Activated naive CD4-positive, alpha-beta T cell treated with anti-CD3 and anti-CD28 coated beads, Interleukin-2, amount 10 ng/mL, durations not matched to agents 7 days and 5 days (primary cell): ENCODE data around the gene TFPI.

Source experiments
- CTCF ChIA-PET: fragments of 350-600 bp; sonication (Branson Sonifier 250); formaldehyde crosslinking; loops from one replicate; lab custom pipeline; 2021; ENCODE audit warnings: antibody characterized with exemption; lab: Charles Lee
- DNase-seq: peaks from one replicate; pipeline ENCODE4 v3.0.0-alpha.2; 2020
- H3K27ac Mint-ChIP-seq: one replicate; pipeline ENCODE4 v1.8.0; 2021; ENCODE audit warnings: mild to moderate bottlenecking, moderate library complexity, mixed read lengths
- H3K27me3 Mint-ChIP-seq: one replicate; pipeline ENCODE4 v1.8.0; 2021; ENCODE audit warnings: mild to moderate bottlenecking, mixed read lengths
- H3K36me3 Mint-ChIP-seq: one replicate; pipeline ENCODE4 v1.8.0; 2021; ENCODE audit warnings: mixed read lengths
- H3K4me1 Mint-ChIP-seq: one replicate; pipeline ENCODE4 v1.8.0; 2021; ENCODE audit warnings: mixed read lengths
- H3K4me3 Mint-ChIP-seq: one replicate; pipeline ENCODE4 v1.8.0; 2021; ENCODE audit warnings: mild to moderate bottlenecking, moderate library complexity, mixed read lengths
- H3K9me3 Mint-ChIP-seq: one replicate; pipeline ENCODE4 v1.8.0; 2021; ENCODE audit warnings: mixed read lengths

The TFPI gene

DNA sequence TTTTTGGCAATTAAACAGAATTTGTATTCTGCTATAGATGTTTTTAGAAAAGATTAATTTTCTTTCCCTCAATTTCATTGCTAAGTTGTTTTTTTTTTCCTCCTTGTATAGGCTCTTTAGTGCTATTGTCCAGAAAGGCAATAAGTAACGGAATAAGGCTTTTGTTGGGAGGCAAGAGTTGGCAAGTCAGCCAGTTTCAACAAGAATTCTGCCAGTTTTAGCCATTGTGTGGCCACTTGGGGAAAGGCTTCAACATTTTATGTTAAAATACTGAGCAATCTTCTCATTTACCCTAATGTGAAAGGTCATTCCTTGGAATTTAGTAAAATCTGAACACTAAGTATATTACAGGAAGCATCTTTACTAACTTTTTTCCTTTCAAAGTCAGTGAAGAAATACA is 115.8 kb downstream of the TFPI start:
- H3K9me3 Mint-ChIP-seq: no peaks in the 10 kb centered on the region
- no peaks in the 10 kb centered on the region for H3K36me3 Mint-ChIP-seq
- CTCF ChIA-PET: no interaction called here
- no peak overlapping the region for H3K4me3 Mint-ChIP-seq
- no peak for DNase-seq
- H3K27ac Mint-ChIP-seq: no peak overlapping the region
- no peaks in the 10 kb centered on the region for H3K27me3 Mint-ChIP-seq
- no peaks in the 10 kb centered on the region for H3K4me1 Mint-ChIP-seq

DNA sequence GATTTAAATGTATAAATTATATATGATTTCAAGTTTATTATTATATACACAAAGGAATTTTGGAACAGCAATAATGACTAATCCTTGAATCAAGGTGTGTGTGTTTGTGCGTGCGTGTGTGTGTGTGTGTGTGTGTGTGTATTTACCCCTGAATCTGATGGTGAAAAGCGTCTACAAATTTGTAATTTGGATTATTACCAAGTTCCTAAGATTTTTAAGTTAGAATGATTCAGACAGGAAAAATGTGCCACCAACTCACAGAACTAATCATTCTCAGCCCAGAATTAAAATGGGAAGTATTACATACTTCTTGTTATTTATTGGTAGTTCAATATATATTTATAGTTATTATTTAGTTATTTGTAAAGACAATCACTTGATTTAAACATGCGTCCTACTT is 118.5 kb downstream of the TFPI start:
- Mint-ChIP-seq H3K4me1 (no peaks in the 10 kb centered on the region), H3K36me3 (no peaks in the 10 kb centered on the region), H3K27me3 (no peaks in the 10 kb centered on the region), H3K4me3 (no peak overlapping the region), H3K9me3 (no peaks in the 10 kb centered on the region), H3K27ac (no peak overlapping the region)
- CTCF ChIA-PET: no interaction called here
- DNase-seq: no peak

DNA sequence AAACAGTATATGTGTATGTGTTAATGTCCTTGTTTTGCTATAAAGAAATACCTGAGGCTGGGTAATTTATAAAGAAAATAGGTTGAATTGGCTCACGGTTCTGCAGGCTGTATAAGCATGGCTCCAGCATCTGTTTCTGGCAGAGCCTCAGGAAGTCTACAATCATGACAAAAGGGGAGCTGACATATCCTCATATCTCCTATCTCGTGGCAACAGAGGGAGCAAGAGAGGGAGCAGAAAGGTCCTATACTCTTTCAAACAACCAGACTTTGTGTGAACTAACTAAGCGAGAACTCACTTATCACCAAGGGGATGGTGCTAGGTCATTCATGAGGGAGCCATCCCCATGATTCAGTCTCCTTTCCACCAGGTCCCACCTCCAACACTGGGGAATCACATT is 119.2 kb downstream of the TFPI start:
- Mint-ChIP-seq H3K4me1 (no peaks in the 10 kb centered on the region), H3K4me3 (no peak overlapping the region), H3K36me3 (no peaks in the 10 kb centered on the region), H3K27me3 (no peaks in the 10 kb centered on the region), H3K9me3 (no peaks in the 10 kb centered on the region), H3K27ac (no peak overlapping the region)
- DNase-seq: no peak
- CTCF ChIA-PET: no interaction called here

DNA sequence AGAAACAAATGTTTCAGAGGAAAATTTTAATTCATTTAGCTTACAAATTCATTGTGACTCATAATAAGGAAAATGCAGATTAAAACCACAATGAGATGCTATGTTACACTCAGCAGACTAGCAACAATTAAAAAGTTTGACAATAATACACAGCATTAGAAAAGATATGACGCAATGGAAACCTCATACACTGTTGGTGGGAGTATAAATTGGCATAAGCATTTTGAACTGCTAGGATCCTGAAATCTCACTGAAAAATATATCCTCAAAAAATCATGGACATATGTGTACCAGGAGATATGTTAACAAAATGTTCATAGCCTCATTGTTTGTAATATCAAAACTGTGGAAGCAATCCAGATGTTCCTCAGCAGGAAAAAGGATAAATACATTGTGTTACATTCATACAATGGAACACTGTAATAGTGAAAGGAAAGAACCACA is 119.9 kb downstream of the TFPI start:
- H3K9me3 Mint-ChIP-seq: no peaks in the 10 kb centered on the region
- no peak overlapping the region for H3K4me3 Mint-ChIP-seq
- H3K27me3 Mint-ChIP-seq: no peaks in the 10 kb centered on the region
- H3K27ac Mint-ChIP-seq: no peak overlapping the region
- CTCF ChIA-PET: no interaction called here
- no peak for DNase-seq
- H3K36me3 Mint-ChIP-seq: no peaks in the 10 kb centered on the region
- no peaks in the 10 kb centered on the region for H3K4me1 Mint-ChIP-seq

DNA sequence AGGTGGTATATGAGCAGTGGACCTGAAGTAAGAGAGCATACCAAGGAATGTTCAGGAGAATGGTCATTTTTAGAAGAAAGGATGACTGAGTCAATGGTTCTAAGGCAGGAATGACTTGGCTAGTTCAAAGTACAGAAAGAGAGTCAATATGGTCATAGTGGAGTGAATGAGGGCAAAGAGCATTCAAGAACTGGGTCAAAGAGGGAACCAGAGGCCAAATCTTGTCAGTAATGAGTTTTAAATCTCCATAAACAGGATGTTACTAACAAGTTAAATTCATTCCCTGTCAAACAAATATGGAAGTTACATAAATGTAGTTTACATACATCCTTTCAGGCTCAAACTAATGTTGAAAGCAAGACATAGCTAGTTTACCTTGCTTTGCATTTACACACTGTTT is 122.3 kb downstream of the TFPI start:
- DNase-seq: no peak
- CTCF ChIA-PET: interaction anchor here (0.7 kb wide), 1 partner anchor 473 kb away, joined by 3 read pairs; no protein-coding TSS in a partner anchor
- no peaks in the 10 kb centered on the region for H3K27me3 Mint-ChIP-seq

DNA sequence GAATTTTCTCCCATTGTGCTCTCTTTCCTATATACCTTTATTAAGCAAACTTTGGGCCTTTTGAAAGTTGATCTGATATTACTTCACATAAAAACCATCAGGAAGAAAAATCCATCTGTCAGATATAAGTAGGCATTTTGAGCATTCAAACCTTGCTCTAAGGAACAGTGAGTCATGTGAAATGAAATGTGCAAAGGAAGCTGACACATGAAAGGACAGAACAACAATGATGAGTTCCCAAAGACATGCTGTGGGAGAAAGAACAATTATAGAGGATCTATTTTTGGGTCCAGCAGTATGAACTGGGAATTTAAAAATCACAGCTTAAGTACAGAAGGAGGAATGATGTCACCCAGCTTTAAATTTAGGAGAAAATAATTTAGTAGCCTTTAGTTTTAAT is 124.2 kb downstream of the TFPI start:
- DNase-seq: no peak
- no peak overlapping the region for H3K27ac Mint-ChIP-seq
- H3K4me3 Mint-ChIP-seq: no peak overlapping the region
- H3K9me3 Mint-ChIP-seq: no peaks in the 10 kb centered on the region
- no peaks in the 10 kb centered on the region for H3K36me3 Mint-ChIP-seq
- H3K4me1 Mint-ChIP-seq: no peaks in the 10 kb centered on the region
- no peaks in the 10 kb centered on the region for H3K27me3 Mint-ChIP-seq
- CTCF ChIA-PET: no interaction called here

More for the DNA sequence above, 122.3 kb downstream of the TFPI start:
- Mint-ChIP-seq H3K4me1 (no peaks in the 10 kb centered on the region), H3K36me3 (no peaks in the 10 kb centered on the region), H3K9me3 (no peaks in the 10 kb centered on the region), H3K27ac (no peak overlapping the region), H3K4me3 (no peak overlapping the region)

DNA sequence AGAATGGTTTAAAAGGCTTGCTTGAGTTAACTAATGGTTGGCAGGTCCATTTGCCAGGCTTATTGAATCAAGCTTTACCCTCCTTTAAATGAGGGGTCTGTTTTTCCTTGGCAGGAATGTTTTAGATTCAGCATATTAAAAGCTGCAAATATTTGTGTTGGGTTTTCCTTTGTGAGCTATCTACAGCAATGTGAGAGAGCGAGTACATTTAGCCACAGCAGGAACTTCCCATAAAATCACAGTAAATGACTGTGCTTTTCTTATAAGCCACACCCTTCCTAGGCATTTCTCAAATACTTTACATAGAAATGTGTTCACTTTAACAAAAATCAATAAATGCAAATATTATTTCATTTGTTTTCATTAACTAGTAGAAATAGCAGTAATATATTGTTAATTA is 130.1 kb downstream of the TFPI start:
- CTCF ChIA-PET: no interaction called here
- Mint-ChIP-seq H3K27ac (no peak overlapping the region), H3K4me1 (no peaks in the 10 kb centered on the region), H3K4me3 (no peak overlapping the region), H3K36me3 (no peaks in the 10 kb centered on the region), H3K9me3 (no peaks in the 10 kb centered on the region), H3K27me3 (no peaks in the 10 kb centered on the region)
- no peak for DNase-seq

DNA sequence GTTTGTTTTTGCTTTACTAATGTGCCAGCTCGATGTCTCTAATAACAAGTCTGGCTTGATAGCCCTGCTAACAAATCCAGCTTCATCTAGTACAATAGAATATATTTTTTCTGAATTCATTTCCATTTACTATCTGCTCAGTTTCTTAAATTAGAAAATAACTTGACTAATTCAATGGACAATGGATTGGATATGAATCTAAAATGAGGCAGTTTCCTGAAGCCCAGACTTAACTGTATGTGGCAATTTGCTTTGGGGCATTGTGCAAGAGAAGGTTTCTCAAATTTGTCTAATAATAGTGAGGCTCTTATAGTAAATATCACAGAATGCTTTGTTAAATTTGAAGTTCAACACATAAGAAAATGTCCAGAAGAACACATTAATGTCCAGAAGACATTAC is 132.0 kb downstream of the TFPI start:
- no peaks in the 10 kb centered on the region for H3K4me1 Mint-ChIP-seq
- H3K36me3 Mint-ChIP-seq: no peaks in the 10 kb centered on the region
- no peaks in the 10 kb centered on the region for H3K27me3 Mint-ChIP-seq
- no peaks in the 10 kb centered on the region for H3K9me3 Mint-ChIP-seq
- no peak overlapping the region for H3K27ac Mint-ChIP-seq
- no peak overlapping the region for H3K4me3 Mint-ChIP-seq
- CTCF ChIA-PET: no interaction called here
- DNase-seq: no peak

DNA sequence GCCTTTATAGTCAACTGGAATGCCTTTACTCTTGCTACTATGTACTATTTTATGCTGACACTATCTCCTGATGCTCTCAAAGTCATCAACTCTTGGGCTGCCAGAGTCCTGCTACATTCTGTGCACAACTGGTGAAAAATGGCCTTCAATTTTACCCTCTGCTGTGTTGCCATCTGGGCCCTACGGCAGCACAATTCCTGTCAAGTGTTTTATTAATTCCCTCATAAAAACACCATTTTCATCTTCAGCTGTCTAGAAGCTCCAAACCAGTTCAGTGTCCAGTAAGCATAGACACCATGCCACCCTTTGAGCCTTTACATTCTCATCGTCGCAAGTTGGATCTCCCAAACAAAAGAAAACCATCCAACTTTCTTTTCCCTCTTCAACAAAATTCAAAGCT is 132.7 kb downstream of the TFPI start:
- Mint-ChIP-seq H3K4me1 (no peaks in the 10 kb centered on the region), H3K27ac (no peak overlapping the region), H3K4me3 (no peak overlapping the region), H3K36me3 (no peaks in the 10 kb centered on the region), H3K27me3 (no peaks in the 10 kb centered on the region), H3K9me3 (no peaks in the 10 kb centered on the region)
- no peak for DNase-seq
- CTCF ChIA-PET: no interaction called here

DNA sequence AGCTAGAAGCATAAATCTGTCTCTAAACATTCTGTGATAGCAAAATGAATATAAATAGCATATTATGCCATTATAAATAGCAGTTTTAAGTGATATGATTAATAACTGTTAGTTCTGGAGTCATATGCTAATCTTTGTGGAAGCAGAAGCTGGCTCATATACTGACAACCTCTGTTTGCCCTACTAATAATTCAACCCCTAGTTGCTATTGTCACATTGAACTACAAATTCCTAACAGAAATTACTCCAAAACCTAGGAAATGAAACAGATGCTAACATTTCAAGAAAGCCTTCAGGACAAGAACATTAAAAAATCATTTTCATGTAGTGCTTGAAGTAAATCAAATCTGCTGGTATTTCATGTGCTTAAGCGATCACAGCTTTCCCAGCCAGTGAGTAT is 134.4 kb downstream of the TFPI start:
- CTCF ChIA-PET: no interaction called here
- DNase-seq: no peak
- Mint-ChIP-seq H3K27me3 (no peaks in the 10 kb centered on the region), H3K4me3 (no peak overlapping the region), H3K27ac (no peak overlapping the region), H3K36me3 (no peaks in the 10 kb centered on the region), H3K4me1 (no peaks in the 10 kb centered on the region), H3K9me3 (no peaks in the 10 kb centered on the region)

DNA sequence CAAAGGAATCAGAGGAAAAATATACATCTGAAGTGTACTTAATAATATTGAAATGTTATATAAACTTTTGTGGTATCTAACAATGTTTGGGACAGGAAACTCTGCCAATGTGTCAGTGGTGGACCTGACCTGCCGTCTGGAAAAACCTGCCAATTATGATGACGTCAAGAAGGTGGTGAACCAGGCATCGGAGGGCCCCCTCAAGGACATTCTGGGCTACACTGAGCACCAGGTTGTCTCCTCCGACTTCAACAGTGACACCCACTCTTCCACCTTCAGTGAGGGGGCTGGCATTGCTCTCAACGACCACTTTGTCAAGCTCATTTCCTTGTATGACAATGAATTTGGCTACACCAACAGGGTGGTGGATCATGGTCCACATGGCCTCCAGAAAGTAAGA is 138.8 kb downstream of the TFPI start:
- DNase-seq: no peak
- H3K36me3 Mint-ChIP-seq: no peaks in the 10 kb centered on the region
- no peaks in the 10 kb centered on the region for H3K27me3 Mint-ChIP-seq
- no peaks in the 10 kb centered on the region for H3K4me1 Mint-ChIP-seq
- no peak overlapping the region for H3K27ac Mint-ChIP-seq
- CTCF ChIA-PET: no interaction called here
- no peaks in the 10 kb centered on the region for H3K9me3 Mint-ChIP-seq
- H3K4me3 Mint-ChIP-seq: no peak overlapping the region
